G401 (cell line): ENCODE results near the gene ANKRD55. TPM values are rescaled to one million over a fixed set of nuclear protein-coding genes. Genes with fewer than 3 reads are reported as not detected.

ENCODE experiments used
- DNase-seq: peaks from one replicate; pipeline ENCODE4 v3.0.0-alpha.2; 2015; ENCODE audit warnings: low spot score
- in situ Hi-C: cut with HindIII; loops from 2 replicates; pipeline ENCODE4 v1.10.0; 2016; ENCODE audit warnings: low sequenced_read_pairs, mixed read lengths
- total RNA-seq: library from RNA; depleted of rRNA; stranded (reverse); fragments of >200 nt; shearing (Covaris generic); gene quantifications from 2 replicates; pipeline ENCODE4 v1.2.3, GENCODE V29; 2014

The ANKRD55 gene
- total RNA-seq, 1 experiment from 2014 or later, result not detected

DNA sequence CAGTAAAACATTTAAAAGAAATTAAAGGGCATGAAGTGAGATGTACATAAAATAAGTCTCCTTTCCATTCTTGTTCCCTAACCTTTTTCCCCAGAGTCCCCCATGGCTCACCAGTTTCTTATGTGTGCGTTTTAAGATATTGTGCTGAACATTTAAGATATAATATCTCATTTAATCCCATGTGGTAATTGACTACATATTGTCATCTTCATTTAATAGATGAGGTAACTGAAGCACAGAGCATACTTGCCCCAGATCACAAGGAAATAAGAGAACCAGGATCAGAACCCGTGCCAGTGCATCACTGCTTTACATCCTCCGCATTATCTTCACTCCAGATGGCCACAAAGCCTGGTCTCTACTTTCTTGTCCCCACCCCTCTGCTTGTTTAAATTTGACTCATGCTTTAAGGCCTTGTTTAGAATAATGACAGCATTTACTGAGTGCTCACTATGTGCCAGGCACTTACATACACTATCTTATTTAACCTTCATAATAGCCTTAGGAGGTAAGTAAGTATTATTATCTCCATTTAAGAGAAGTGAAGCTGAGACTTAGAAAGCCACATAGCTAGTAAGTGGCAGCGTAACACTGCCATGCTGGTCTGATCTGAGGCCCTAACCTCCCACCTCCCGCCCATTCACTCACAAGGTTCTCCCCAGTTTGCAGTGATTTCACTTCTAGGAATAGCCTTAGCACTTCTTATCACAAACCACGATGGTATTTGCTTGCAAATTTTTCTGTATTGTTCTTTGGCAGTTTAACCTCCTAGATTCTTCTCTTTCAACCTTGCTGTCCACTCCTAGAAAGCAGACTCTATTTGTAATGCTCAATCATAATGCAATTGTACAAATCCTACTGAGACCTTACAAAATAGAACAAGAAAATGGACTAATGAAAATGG, 160.0 kb downstream of the ANKRD55 start:
- no peak for DNase-seq
- in situ Hi-C loops, result no loop called here

DNA sequence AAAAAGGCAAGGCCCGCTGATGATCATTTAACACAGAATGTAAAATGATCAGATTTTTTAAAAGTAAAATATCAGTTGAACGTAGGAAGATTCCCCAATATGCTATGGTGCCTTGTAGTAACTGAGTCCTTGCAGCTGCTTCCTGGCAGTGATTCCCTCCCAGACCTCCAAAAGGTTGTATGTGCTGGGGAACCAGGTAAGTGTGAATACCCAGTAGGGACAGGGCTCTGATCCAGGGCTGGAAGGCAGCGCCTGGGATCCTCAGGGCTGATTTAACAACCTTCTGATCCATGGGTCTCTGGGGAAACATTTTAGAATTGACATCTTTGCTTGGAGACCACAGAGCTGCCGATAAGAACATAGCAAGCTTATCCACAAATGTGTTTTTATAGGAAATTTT, 161.7 kb downstream of the ANKRD55 start:
- no peak for DNase-seq
- in situ Hi-C loops, result no loop called here

DNA sequence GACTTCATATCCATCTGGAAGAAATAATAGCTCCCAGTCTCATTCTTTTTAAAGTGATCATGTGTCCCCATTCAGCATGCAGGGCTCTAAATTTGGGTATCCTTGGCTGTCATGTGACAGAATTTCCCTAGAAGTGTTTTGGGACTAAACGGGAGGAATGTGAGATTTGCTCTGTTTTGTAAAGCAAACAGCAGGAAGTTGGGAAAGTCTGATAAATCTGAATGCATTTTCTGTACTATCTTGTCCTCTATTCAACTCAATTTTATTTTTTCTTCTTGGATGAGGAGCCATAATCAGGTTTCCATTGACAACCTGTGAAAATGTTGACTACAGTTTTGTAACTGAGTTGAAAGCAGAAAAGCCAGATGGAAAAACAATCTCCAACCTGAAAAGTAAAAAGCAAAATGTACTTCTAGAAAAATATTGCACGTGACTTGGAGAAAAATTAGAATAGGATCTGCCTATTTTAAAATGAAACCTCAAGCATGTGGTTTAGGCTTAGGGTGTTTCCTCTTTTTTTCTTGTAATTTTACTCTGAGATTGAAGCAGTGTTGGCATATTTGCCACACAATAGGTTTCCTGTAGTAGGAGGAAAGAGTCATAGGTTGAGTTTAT, 162.2 kb downstream of the ANKRD55 start:
- in situ Hi-C loops, result no loop called here
- no peak for DNase-seq

DNA sequence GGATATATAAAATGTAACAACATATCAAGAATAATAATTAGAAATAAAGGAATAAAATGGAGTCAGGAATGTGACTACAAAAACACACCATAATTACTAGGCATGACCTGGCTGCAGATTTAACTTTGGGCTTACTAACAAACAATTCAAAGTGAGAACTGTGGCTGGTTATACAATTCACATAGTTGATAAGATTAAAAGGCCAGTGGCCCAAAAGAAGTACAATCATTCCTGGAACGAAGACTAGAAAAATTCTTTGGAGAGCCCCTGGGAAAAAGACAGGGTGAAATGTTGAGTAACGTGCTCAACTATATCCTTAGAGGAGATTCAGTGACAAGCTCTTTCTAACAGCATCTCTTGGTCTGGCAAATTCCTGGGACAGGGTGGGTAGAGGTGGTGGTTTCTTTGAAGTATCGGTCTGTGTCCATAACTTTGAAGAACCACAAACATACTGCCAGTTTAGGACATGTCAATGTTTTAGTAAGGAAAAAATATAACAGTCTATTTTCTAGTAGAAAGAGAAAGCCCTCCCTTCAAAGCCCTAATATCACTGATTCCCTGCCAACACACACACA, 163.4 kb downstream of the ANKRD55 start:
- DNase-seq, result no peak
- in situ Hi-C loops, result no loop called here

DNA sequence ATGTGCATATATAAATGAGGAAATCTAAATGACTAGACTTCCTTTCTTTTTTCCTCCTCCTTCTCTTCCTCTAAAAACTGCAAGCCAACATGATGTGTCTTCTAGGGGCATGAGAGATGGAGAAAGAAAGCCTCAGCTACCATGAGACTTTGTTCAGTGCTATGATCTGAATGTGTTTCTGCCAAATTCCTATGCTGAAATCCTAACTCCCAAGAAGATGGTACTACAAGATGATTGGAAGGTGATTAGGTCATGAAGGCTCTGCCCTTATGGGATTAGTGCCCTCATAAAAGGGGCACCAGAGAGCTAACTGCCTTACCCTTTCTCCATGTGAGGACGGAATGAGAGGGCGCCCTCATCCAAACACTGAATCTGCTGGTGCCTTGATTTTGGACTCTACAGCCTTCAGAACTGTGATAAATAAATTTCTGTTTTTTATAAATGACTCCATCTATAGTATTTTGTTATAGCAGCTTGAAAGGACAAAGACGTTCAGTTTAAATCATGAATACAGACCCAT, 166.1 kb downstream of the ANKRD55 start:
- DNase-seq, result no peak
- in situ Hi-C loops, result no loop called here

DNA sequence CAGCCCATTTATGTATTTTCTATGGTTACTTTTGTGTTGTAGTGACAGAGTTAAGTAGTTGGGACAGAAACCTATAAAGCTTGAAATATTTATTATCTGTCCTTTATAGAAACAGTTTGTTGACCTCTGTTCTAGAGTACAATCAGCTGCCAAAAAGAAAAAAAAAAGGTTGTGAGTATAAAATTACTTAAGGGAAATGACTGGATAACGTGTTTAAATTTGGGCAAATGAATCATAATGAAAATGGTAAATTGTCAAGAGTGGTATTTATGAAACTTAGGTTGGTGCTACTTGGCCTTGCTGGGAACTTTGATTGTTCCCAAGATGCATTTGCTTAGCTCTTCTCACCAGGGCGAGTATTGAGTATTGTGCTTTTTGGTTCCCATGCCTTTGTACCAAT, 168.1 kb downstream of the ANKRD55 start:
- DNase-seq, result no peak
- in situ Hi-C loops, result no loop called here

DNA sequence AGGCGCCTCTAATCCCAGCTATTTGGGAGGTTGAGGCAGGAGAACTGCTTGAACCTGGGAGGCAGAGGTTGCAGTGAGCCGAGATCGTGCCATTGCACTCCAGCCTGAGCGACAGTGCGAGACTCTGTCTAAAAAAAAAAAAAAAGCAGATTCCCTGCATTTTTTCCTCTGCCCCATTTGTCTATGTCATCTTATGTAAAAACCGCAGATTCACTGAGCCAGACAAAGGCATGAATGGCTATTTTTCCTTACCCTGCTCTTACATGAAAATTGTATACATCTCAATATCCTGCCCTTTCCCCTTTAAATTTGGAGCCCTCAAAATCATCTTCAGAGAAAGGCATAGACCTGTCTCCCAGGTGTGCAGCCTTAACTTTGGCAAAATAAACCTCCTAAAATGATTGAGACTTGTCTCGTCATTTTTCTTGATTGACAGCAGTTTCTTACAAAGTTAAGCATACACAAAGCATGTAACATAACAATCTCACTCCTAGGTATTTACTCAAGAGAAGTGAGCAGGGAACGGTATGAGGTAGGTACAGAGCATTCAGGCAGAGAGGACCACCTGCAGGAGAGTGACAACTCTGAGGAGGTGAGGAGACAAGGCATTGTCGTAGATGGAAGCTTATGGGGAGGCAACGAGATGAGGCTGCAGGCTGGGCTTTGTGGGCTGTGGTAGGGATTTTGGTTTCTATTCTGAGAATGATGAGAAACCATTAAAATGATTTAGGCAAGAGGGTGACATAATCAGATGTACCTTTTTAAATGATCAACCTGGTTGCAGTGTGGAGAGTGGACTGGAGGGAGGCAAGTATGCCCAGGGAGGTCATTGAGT, 172.6 kb downstream of the ANKRD55 start:
- in situ Hi-C loops, result no loop called here
- DNase-seq, result no peak

DNA sequence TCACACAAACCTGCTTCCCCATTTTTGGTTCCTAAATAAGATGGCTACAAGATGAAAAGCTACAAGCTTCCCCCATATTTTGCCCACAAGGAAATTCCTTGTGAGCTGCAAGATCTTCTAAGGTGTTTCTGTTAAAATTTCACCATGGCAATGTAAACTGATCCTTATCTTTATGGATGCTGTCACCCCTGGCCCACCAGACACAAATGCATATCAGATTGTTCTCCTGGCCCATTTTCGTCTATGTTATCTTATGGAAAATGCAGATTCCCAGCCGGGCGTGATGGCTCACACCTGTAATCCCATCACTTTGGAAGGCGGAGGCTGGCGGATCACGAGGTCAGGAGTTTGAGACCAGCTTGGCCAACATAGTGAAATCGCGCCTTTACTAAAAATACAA, 173.3 kb downstream of the ANKRD55 start:
- in situ Hi-C loops, result no loop called here
- no peak for DNase-seq

DNA sequence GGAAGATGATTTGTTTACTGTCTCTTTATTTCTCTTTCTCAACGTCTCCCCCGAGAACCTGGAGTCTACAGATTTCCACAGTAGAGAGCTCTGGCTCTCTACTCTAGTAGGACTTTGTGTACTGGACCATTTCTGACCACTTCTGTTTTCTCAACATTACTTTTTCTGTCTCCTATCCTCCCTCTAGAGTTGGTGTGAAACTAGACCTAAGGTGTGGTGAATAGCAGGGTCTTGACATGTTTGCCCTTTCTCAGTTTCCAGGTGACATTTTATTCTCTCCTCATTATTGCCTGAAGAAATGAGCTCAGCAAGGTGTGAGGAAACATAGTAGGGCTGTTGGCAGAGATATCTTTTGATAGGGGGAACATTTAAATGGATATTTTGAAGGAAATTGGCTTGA, 176.3 kb downstream of the ANKRD55 start:
- DNase-seq, result no peak
- in situ Hi-C loops, result no loop called here

DNA sequence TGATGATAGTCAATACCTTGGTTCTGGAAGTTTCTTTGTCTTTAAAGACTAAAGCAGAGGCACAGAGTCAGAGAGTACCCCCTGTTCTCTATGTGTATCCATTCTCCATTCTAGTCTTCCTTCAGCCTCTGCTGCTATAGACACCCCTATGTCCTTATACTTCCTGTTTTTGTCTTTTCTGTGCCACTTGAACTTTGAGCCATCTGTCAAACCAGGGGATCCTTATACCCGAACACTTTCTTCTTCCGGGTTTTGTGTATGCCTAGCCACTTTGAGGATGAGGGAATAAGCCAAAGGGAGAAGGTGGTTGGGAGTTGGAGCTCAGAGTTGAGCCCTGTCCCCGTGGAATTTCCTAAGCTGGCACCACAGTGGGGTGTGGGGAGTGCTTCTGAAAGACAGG, 177.3 kb downstream of the ANKRD55 start:
- no peak for DNase-seq
- in situ Hi-C loops, result no loop called here

DNA sequence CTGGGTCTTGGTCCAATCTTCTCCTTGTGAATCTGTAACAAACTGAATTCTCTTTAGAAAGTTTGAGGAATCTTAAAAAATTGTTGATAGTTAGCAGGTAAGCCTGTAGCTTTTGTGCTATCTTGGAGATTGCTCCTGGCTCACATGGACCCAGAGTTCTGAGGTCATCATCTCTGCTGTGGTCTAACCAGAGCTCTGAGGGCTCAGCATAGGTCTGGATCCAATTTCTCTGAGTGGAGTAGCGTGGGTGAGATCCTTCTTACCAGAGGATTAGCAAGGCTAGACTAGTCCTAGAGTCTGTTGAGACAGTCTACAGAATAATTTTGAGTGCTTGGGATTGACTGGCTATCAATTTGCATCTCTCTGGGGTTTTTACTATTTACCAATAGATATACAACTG, 177.8 kb downstream of the ANKRD55 start:
- no peak for DNase-seq
- in situ Hi-C loops, result no loop called here

DNA sequence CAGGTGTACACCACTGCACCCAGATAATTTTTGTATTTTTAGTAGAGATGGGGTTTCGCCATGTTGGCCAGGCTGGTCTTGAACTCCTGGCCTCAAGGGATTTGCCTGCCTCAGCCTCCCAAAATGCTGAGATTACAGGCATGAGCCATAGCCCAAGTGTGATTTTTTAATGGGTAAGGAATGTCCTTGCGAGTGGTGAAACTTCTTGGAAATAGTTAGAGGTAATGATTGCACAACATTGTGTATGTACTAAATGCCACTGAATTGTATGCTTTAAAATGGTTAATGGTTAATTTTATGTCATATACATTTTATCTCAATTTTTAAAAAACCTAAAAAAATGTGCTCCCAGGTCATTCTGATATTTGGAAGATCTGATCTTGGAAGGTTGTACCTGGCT, 178.5 kb downstream of the ANKRD55 start:
- DNase-seq, result no peak
- in situ Hi-C loops, result no loop called here

DNA sequence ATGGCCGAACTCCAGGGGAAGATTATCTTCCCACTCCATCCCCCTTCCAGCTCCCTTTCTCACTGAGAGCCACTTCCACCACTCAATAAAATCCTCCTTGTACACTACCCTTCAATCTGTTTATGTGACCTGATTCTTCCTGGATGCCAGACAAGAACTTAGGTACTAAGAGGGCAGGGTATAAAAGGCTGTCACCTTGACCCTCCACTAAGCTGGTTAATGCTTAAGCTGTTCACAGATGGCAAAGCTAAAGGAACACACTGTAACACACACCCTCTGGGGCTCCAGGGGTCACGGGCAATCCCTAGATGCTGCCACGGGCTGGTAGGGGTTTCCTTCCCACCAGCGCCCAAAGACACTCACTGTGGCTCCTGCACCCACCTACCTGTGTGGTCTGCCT, 179.8 kb downstream of the ANKRD55 start:
- DNase-seq, result no peak
- in situ Hi-C loops, result no loop called here

DNA sequence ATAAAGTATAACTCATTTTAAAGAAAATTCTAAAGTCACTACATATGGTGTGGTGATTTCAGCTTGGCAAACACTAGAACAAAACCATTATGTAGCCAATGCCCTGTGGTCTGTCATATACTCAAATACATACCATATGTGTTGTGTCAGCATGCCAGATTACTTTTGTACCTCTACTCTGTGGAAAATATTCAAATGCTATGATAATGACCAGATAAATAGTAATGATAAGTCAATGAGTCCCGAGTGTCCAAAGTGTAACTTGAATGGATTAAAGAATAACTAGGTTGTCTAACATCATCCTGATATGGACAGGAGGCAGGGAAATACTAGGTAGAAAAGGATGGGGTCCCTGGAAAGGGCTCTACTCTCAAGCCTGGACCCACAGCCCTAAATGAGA, 180.4 kb downstream of the ANKRD55 start:
- in situ Hi-C loops, result no loop called here
- no peak for DNase-seq

DNA sequence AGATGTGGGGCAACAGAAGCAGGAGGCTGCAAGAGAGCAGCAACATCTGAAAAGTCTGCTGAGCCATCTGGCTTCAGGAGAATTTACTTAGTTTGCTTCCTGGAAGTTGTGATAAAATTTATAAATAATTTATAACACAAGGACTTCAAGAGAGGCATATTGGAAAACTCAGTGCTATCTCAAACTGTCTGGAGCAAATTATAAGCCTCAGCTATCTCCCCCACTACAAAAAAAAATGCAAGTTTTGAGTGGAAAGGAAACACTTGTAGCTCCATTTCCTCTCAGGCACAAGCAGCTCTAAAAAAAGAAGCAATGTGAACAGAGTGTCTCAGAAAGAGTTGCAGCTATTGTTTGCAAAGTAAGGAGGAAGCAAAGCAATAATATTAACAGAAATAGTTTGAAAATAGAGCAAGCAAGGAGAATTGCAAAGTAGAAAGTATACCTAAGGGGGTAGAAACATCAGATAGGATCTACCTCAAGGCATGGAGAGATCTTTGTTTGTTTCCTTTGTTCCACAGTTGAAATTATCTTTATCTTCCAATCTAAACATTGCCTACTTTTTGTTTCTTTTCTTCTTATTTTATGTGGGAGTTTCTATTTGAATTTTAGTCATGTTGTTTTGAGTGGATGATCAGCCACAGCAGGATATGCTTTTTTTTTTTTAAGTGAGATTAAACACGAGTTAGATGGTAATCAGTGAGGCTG, 182.4 kb downstream of the ANKRD55 start:
- DNase-seq, result no peak
- in situ Hi-C loops, result no loop called here
